B cell (primary cell): ENCODE measurements around the gene TSBP1.

Experiments
- EZH2 ChIP-seq: IDR thresholded peaks from 2 replicates; pipeline ENCODE4 v1.6.1; 2012; ENCODE audit warnings: borderline replicate concordance, low read depth, mild to moderate bottlenecking, moderate library complexity, low read length; ENCODE audit not compliant: insufficient read depth, poor library complexity, severe bottlenecking
- TF ChIP-seq, protein P1 (sequence below): fragments of 200-600 bp; IDR thresholded peaks from one replicate; pipeline ENCODE4 v1.8.0; 2022; ENCODE audit warnings: antibody characterized with exemption, mild to moderate bottlenecking

DNA sequence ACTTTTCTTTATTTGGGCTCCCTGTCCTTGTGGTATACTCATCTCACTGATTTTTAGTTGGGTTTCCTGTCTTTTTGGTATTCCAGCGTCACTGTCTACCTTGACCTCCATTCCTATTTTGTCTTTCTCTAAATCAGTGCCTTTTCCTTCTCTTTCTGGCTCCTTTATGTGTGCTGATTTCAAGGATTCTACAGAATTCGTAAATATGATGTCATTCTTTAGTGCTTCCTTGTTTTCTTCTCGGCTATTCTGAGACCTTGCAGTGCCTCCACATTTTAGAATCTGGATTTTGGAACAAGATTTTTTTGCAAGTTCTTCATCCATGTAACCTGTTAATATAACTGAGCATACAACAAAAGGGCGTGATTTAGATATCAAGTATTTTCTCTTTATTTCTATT lies 78.0 kb downstream of the TSBP1 start:
- TF ChIP-seq, protein P1, sequence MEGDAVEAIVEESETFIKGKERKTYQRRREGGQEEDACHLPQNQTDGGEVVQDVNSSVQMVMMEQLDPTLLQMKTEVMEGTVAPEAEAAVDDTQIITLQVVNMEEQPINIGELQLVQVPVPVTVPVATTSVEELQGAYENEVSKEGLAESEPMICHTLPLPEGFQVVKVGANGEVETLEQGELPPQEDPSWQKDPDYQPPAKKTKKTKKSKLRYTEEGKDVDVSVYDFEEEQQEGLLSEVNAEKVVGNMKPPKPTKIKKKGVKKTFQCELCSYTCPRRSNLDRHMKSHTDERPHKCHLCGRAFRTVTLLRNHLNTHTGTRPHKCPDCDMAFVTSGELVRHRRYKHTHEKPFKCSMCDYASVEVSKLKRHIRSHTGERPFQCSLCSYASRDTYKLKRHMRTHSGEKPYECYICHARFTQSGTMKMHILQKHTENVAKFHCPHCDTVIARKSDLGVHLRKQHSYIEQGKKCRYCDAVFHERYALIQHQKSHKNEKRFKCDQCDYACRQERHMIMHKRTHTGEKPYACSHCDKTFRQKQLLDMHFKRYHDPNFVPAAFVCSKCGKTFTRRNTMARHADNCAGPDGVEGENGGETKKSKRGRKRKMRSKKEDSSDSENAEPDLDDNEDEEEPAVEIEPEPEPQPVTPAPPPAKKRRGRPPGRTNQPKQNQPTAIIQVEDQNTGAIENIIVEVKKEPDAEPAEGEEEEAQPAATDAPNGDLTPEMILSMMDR: no peak
- TF ChIP-seq EZH2: no peak
